ENCODE measurements around the gene FNDC10. TPM values are rescaled to one million over a fixed set of nuclear protein-coding genes. Genes with fewer than 3 reads are reported as not detected.
"Not testable (repeated sequence)": the region's sequence is repeated elsewhere in the genome, so short reads cannot be mapped to it uniquely, and the experiment has no call there.

The FNDC10 gene
- total RNA-seq, 4 donors from 2014 or later = 1.4 to 3.0 (median 2.0) TPM

- no peak for TF ChIP-seq CTCF (IDR thresholded peaks at IDR 0.05)
- TF ChIP-seq EP300 (IDR thresholded peaks at IDR 0.05) = no peak
- TF ChIP-seq POLR2A (IDR thresholded peaks at IDR 0.05) = no peak
- Histone ChIP-seq H3K4me3 (no peak overlapping the region), H3K27me3 (peaks cover 0 to 42% of the 10 kb centered on the region in 2 donors), H3K27ac (no peak overlapping the region), H3K9me3 (no peaks in the 10 kb centered on the region), H3K36me3 (no peaks in the 10 kb centered on the region), H3K4me1 (peaks cover 0 to 26% (median 4%) of the 10 kb centered on the region in 4 donors)
- no peak for DNase-seq (ENCODE audit: low spot score in 2 of 2)
- 11 to 14% methylated on average over 12 to 13 of the region's 16 CpGs for WGBS, 2 donors
These were observed 2.5 kb downstream of the FNDC10 start for GRCh38 chr1:1597275-1597930.

GRCh38 chr1:1596493-1597274 lies 3.3 kb downstream of the FNDC10 start:
- Histone ChIP-seq H3K27me3 (peaks cover 0 to 40% of the 10 kb centered on the region in 2 donors), H3K27ac (no peak overlapping the region), H3K4me3 (no peak overlapping the region), H3K36me3 (no peaks in the 10 kb centered on the region), H3K9me3 (no peaks in the 10 kb centered on the region), H3K4me1 (peaks cover 0 to 26% (median 4%) of the 10 kb centered on the region in 4 donors)
- TF ChIP-seq EP300 (IDR thresholded peaks at IDR 0.05) = no peak
- TF ChIP-seq POLR2A (IDR thresholded peaks at IDR 0.05) = no peak
- no peak for TF ChIP-seq CTCF (IDR thresholded peaks at IDR 0.05)
- no peak for DNase-seq (ENCODE audit: low spot score in 2 of 2)
- 20 to 24% methylated on average over 9 to 12 of the region's 12 CpGs for WGBS, 2 donors

GRCh38 chr1:1595341-1595740 lies 4.6 kb downstream of the FNDC10 start:
- WGBS, 2 donors = 75 to 82% methylated on average over 2 of the region's 2 CpGs
- not testable (repeated sequence) for H3K9me3 ChIP-seq; H3K27ac ChIP-seq; H3K4me3 ChIP-seq; H3K36me3 ChIP-seq; DNase-seq (ENCODE audit: low spot score in 2 of 2)
- Histone ChIP-seq H3K27me3 (peaks cover 0 to 26% of the 10 kb centered on the region in 2 donors), H3K4me1 (peaks cover 0 to 20% (median 3%) of the 10 kb centered on the region in 4 donors)

GRCh38 chr1:1594602-1595260 lies 5.2 kb downstream of the FNDC10 start:
- Histone ChIP-seq H3K27me3 (peaks cover 0 to 25% of the 10 kb centered on the region in 2 donors), H3K4me1 (peaks cover 0 to 17% (median 2%) of the 10 kb centered on the region in 4 donors), H3K27ac (no peak overlapping the region), H3K4me3 (no peak overlapping the region), H3K36me3 (no peaks in the 10 kb centered on the region), H3K9me3 (no peaks in the 10 kb centered on the region)
- WGBS, 2 donors = 61 to 65% methylated on average over 7 to 9 of the region's 10 CpGs
- DNase-seq (ENCODE audit: low spot score in 2 of 2) = no peak
- TF ChIP-seq CTCF (IDR thresholded peaks at IDR 0.05) = no peak
- no peak for TF ChIP-seq EP300 (IDR thresholded peaks at IDR 0.05)
- TF ChIP-seq POLR2A (IDR thresholded peaks at IDR 0.05) = no peak

GRCh38 chr1:1593834-1594601 lies 5.9 kb downstream of the FNDC10 start:
- no peaks in the 10 kb centered on the region for H3K36me3 ChIP-seq
- DNase-seq (ENCODE audit: low spot score in 2 of 2) = no peak
- no peaks in the 10 kb centered on the region for H3K9me3 ChIP-seq
- 78 to 81% methylated on average over 24 of the region's 24 CpGs for WGBS, 2 donors
- TF ChIP-seq CTCF (IDR thresholded peaks at IDR 0.05) (no peak), EP300 (IDR thresholded peaks at IDR 0.05) (no peak), POLR2A (IDR thresholded peaks at IDR 0.05) (no peak)
- peaks cover 0 to 12% (median 0%) of the 10 kb centered on the region in 4 donors for H3K4me1 ChIP-seq
- peaks cover 0 to 22% of the 10 kb centered on the region in 2 donors for H3K27me3 ChIP-seq
- no peak overlapping the region for H3K27ac ChIP-seq
- H3K4me3 ChIP-seq = no peak overlapping the region
